Activated CD4-positive, alpha-beta memory T cell treated with anti-CD3 and anti-CD28 coated beads for 36 hours (primary cell): ENCODE data around the gene ARHGAP40. TPM values are rescaled to one million over a fixed set of nuclear protein-coding genes. Genes with fewer than 3 reads are reported as not detected.

Experiments used
- CTCF ChIA-PET: fragments of 350-600 bp; sonication (Branson Sonifier 250); formaldehyde crosslinking; loops from one replicate; lab custom pipeline; 2021; ENCODE audit warnings: antibody characterized with exemption, inconsistent platforms; lab: Charles Lee
- POLR2A ChIA-PET: fragments of 350-600 bp; sonication (Branson Sonifier 250); formaldehyde crosslinking; loops from one replicate; lab custom pipeline; 2021; ENCODE audit warnings: antibody characterized with exemption; lab: Charles Lee
- DNase-seq: peaks from one replicate; pipeline ENCODE4 v3.0.0-alpha.2; 2020
- H3K27ac Mint-ChIP-seq: one replicate; pipeline ENCODE4 v1.8.0; 2021; ENCODE audit warnings: mixed read lengths
- H3K27me3 Mint-ChIP-seq: one replicate; pipeline ENCODE4 v1.8.0; 2021; ENCODE audit warnings: mixed read lengths
- H3K36me3 Mint-ChIP-seq: one replicate; pipeline ENCODE4 v1.8.0; 2021; ENCODE audit warnings: mixed read lengths
- H3K4me1 Mint-ChIP-seq: one replicate; pipeline ENCODE4 v1.8.0; 2021; ENCODE audit warnings: low read depth, mixed read lengths
- H3K4me3 Mint-ChIP-seq: one replicate; pipeline ENCODE4 v1.8.0; 2021; ENCODE audit warnings: mild to moderate bottlenecking, mixed read lengths
- H3K9me3 Mint-ChIP-seq: one replicate; pipeline ENCODE4 v1.8.0; 2021; ENCODE audit warnings: mixed read lengths
- intact Hi-C: fragments of 100-400 bp; cut with micrococcal nuclease; formaldehyde crosslinking; loops from one replicate; pipeline ENCODE4 v1.15.1; 2023
- total RNA-seq, 2 experiments: library from RNA; stranded (reverse); gene quantifications; one replicate each; pipeline ENCODE4 v1.2.3, GENCODE V29; 2021

The ARHGAP40 gene
- total RNA-seq, 2 experiments from 2014 or later: not detected

GRCh38 chr20:38664284-38664683 is 62.7 kb downstream of the ARHGAP40 start:
- Mint-ChIP-seq H3K9me3 (peaks cover 2% of the 10 kb centered on the region), H3K4me1 (no peaks in the 10 kb centered on the region), H3K27ac (no peak overlapping the region), H3K27me3 (peaks cover 27% of the 10 kb centered on the region), H3K36me3 (peaks cover 2% of the 10 kb centered on the region), H3K4me3 (no peak overlapping the region)
- ChIA-PET CTCF (no interaction called here), POLR2A (no interaction called here)
- intact Hi-C loops: no loop called here
- no peak for DNase-seq

- peaks cover 32% of the 10 kb centered on the region for H3K27me3 Mint-ChIP-seq
- CTCF ChIA-PET: no interaction called here
Observed at GRCh38 chr20:38665094-38665493, 63.5 kb downstream of the ARHGAP40 start.

GRCh38 chr20:38665506-38666285 is 64.1 kb downstream of the ARHGAP40 start:
- Mint-ChIP-seq H3K4me1 (no peaks in the 10 kb centered on the region), H3K4me3 (no peak overlapping the region), H3K36me3 (peaks cover 2% of the 10 kb centered on the region), H3K27me3 (peaks cover 36% of the 10 kb centered on the region), H3K9me3 (peaks cover 2% of the 10 kb centered on the region), H3K27ac (no peak overlapping the region)
- ChIA-PET POLR2A (no interaction called here), CTCF (no interaction called here)
- intact Hi-C loops: no loop called here
- DNase-seq: no peak

More at GRCh38 chr20:38665094-38665493, 63.5 kb downstream of the ARHGAP40 start:
- POLR2A ChIA-PET: no interaction called here
- intact Hi-C loops: no loop called here
- H3K4me3 Mint-ChIP-seq: no peak overlapping the region
- H3K27ac Mint-ChIP-seq: no peak overlapping the region
- H3K9me3 Mint-ChIP-seq: peaks cover 2% of the 10 kb centered on the region
- no peaks in the 10 kb centered on the region for H3K4me1 Mint-ChIP-seq
- DNase-seq: no peak
- H3K36me3 Mint-ChIP-seq: peaks cover 2% of the 10 kb centered on the region

- Mint-ChIP-seq H3K9me3 (peaks cover 2% of the 10 kb centered on the region), H3K4me3 (no peak overlapping the region), H3K27ac (no peak overlapping the region), H3K36me3 (peaks cover 2% of the 10 kb centered on the region), H3K4me1 (no peaks in the 10 kb centered on the region), H3K27me3 (peaks cover 44% of the 10 kb centered on the region)
- DNase-seq: no peak
- POLR2A ChIA-PET: no interaction called here
- intact Hi-C loops: no loop called here
- CTCF ChIA-PET: interaction anchor here (1.5 kb wide), 1 partner anchor 38 kb away, joined by 3 read pairs; no protein-coding TSS in a partner anchor
Observed at GRCh38 chr20:38667417-38667956, 65.9 kb downstream of the ARHGAP40 start.

GRCh38 chr20:38669688-38670087 is 68.1 kb downstream of the ARHGAP40 start:
- DNase-seq: no peak
- Mint-ChIP-seq H3K27me3 (peaks cover 43% of the 10 kb centered on the region), H3K9me3 (no peaks in the 10 kb centered on the region), H3K4me1 (peaks cover 7% of the 10 kb centered on the region), H3K27ac (no peak overlapping the region), H3K36me3 (peaks cover 2% of the 10 kb centered on the region), H3K4me3 (no peak overlapping the region)
- ChIA-PET CTCF (interaction anchor here (1.3 kb wide), 1 partner anchor 61 kb away, joined by 3 read pairs; no protein-coding TSS in a partner anchor), POLR2A (no interaction called here)
- intact Hi-C loops: no loop called here

GRCh38 chr20:38670786-38671185 is 69.2 kb downstream of the ARHGAP40 start:
- ChIA-PET CTCF (interaction anchor here (1.2 to 1.3 kb wide), 2 partner anchors 22 to 60 kb away, joined by 3 read pairs; no protein-coding TSS in a partner anchor), POLR2A (interaction anchor here (1.1 kb wide), 1 partner anchor 16 kb away, joined by 3 read pairs; no protein-coding TSS in a partner anchor)
- no peak overlapping the region for H3K27ac Mint-ChIP-seq
- H3K4me3 Mint-ChIP-seq: no peak overlapping the region
- H3K9me3 Mint-ChIP-seq: no peaks in the 10 kb centered on the region
- intact Hi-C loops: no loop called here
- H3K36me3 Mint-ChIP-seq: no peaks in the 10 kb centered on the region
- no peak for DNase-seq
- H3K27me3 Mint-ChIP-seq: peaks cover 42% of the 10 kb centered on the region
- H3K4me1 Mint-ChIP-seq: peaks cover 7% of the 10 kb centered on the region

- no peak for DNase-seq
- Mint-ChIP-seq H3K27ac (no peak overlapping the region), H3K9me3 (no peaks in the 10 kb centered on the region), H3K4me3 (no peak overlapping the region), H3K36me3 (no peaks in the 10 kb centered on the region), H3K27me3 (peaks cover 38% of the 10 kb centered on the region), H3K4me1 (peaks cover 7% of the 10 kb centered on the region)
- ChIA-PET CTCF (interaction anchor here (1.2 kb wide), 1 partner anchor 22 kb away, joined by 3 read pairs; no protein-coding TSS in a partner anchor), POLR2A (interaction anchor here (0.5 to 1.1 kb wide), 2 partner anchors 17 to 61 kb away, joined by 3 to 6 read pairs; no protein-coding TSS in a partner anchor)
- intact Hi-C loops: no loop called here
Observed at GRCh38 chr20:38671186-38671585, 69.6 kb downstream of the ARHGAP40 start.

GRCh38 chr20:38671701-38672292 is 70.2 kb downstream of the ARHGAP40 start:
- H3K9me3 Mint-ChIP-seq: no peaks in the 10 kb centered on the region
- DNase-seq: no peak
- H3K4me1 Mint-ChIP-seq: peaks cover 7% of the 10 kb centered on the region
- peaks cover 38% of the 10 kb centered on the region for H3K27me3 Mint-ChIP-seq
- intact Hi-C loops: no loop called here
- POLR2A ChIA-PET: interaction anchor here (0.5 to 1.1 kb wide), 2 partner anchors 17 to 61 kb away, joined by 3 to 6 read pairs; no protein-coding TSS in a partner anchor
- CTCF ChIA-PET: interaction anchor here (1.2 kb wide), 1 partner anchor 23 kb away, joined by 3 read pairs; no protein-coding TSS in a partner anchor
- H3K36me3 Mint-ChIP-seq: no peaks in the 10 kb centered on the region
- H3K27ac Mint-ChIP-seq: no peak overlapping the region
- H3K4me3 Mint-ChIP-seq: no peak overlapping the region

- Mint-ChIP-seq H3K27ac (no peak overlapping the region), H3K36me3 (no peaks in the 10 kb centered on the region), H3K4me1 (peaks cover 7% of the 10 kb centered on the region), H3K4me3 (no peak overlapping the region), H3K9me3 (no peaks in the 10 kb centered on the region), H3K27me3 (peaks cover 38% of the 10 kb centered on the region)
- DNase-seq: no peak
- ChIA-PET CTCF (interaction anchor here (2.7 kb wide), 1 partner anchor 13 kb away, joined by 12 read pairs; no protein-coding TSS in a partner anchor), POLR2A (no interaction called here)
- intact Hi-C loops: no loop called here
Observed at GRCh38 chr20:38672504-38672903, 70.9 kb downstream of the ARHGAP40 start.

- no peaks in the 10 kb centered on the region for H3K9me3 Mint-ChIP-seq
- DNase-seq: no peak
- ChIA-PET CTCF (interaction anchor here (2.7 kb wide), 1 partner anchor 14 kb away, joined by 12 read pairs; no protein-coding TSS in a partner anchor), POLR2A (no interaction called here)
- H3K27ac Mint-ChIP-seq: no peak overlapping the region
- peaks cover 35% of the 10 kb centered on the region for H3K27me3 Mint-ChIP-seq
- no peaks in the 10 kb centered on the region for H3K36me3 Mint-ChIP-seq
- H3K4me1 Mint-ChIP-seq: peaks cover 7% of the 10 kb centered on the region
- H3K4me3 Mint-ChIP-seq: peak overlapping the region; percentile 75
- intact Hi-C loops: no loop called here
Observed at GRCh38 chr20:38673261-38673660, 71.7 kb downstream of the ARHGAP40 start.

- peak overlapping the region; percentile 75 for H3K4me3 Mint-ChIP-seq
- CTCF ChIA-PET: interaction anchor here (1.2 to 2.7 kb wide), 2 partner anchors 9 to 14 kb away, joined by 5 to 12 read pairs; no protein-coding TSS in a partner anchor
- H3K27me3 Mint-ChIP-seq: peaks cover 37% of the 10 kb centered on the region
- POLR2A ChIA-PET: interaction anchor here (0.6 to 0.8 kb wide), 3 partner anchors 74 to 288 kb away, joined by 3 to 6 read pairs (median 3); partner anchors contain the start of gene DHX35
- H3K9me3 Mint-ChIP-seq: no peaks in the 10 kb centered on the region
- intact Hi-C loops: loop anchor here (2.0 kb wide), 1 partner anchor 53 kb away; no protein-coding TSS in a partner anchor
- H3K27ac Mint-ChIP-seq: no peak overlapping the region
- H3K36me3 Mint-ChIP-seq: no peaks in the 10 kb centered on the region
- DNase-seq: peak; percentile 20
- peaks cover 7% of the 10 kb centered on the region for H3K4me1 Mint-ChIP-seq
Observed at GRCh38 chr20:38673725-38674091, 72.1 kb downstream of the ARHGAP40 start.
